Endothelial cell of umbilical vein (primary cell): ENCODE measurements around the gene SIVA1. TPM values are rescaled to one million over a fixed set of nuclear protein-coding genes. Genes with fewer than 3 reads are reported as not detected.

Experiments
- BruUV-seq: library from RNA; stranded (reverse); fragments of 400-500 nt; replicated peaks from 2 replicates; lab custom pipeline; 2021; lab: Mats Ljungman, UMichigan
- CTCF ChIA-PET: fragments of 300-600, 350-600 bp; sonication (Branson Sonifier 250); formaldehyde crosslinking; loops from one replicate; lab custom pipeline; 2021; ENCODE audit warnings: antibody characterized with exemption, inconsistent platforms; lab: Charles Lee
- POLR2A ChIA-PET: fragments of 300-600, 350-600 bp; sonication (Branson Sonifier 250); formaldehyde crosslinking; loops from one replicate; lab custom pipeline; 2021; ENCODE audit warnings: antibody characterized with exemption, inconsistent platforms; lab: Charles Lee
- DNase-seq: peaks from one replicate; pipeline ENCODE4 v3.0.0-alpha.2; 2011; ENCODE audit warnings: low read depth, low spot score
- FAIRE-seq: peaks from 2 replicates; lab custom pipeline; 2011; peaks lifted over from hg19 to GRCh38; lab: Jason Lieb, UNC
- H2AFZ ChIP-seq: 2 replicates; pipeline ENCODE4 v1.6.0; 2012; ENCODE audit warnings: low read depth, low read length, control low read depth, inconsistent platforms
- H3K27ac ChIP-seq: 2 replicates; pipeline ENCODE4 v1.5.1; 2011; ENCODE audit warnings: low read depth, mild to moderate bottlenecking, control low read depth, low read length, moderate library complexity; ENCODE audit not compliant: insufficient read depth
- H3K27me3 ChIP-seq, 2 experiments: 2 replicates each; pipeline versions ENCODE4 v1.6.0 to v1.6.1; 2011; ENCODE audit warnings: low read length in 2 of 2, mixed read lengths in 1 of 2; ENCODE audit not compliant: control insufficient read depth in 2 of 2, insufficient read depth in 2 of 2
- H3K36me3 ChIP-seq, 2 experiments: 2 replicates in 1 of 2; 3 replicates in 1 of 2; pipeline ENCODE4 v1.5.1; 2011; ENCODE audit warnings: low read length in 2 of 2, mild to moderate bottlenecking in 1 of 2, moderate library complexity in 1 of 2; ENCODE audit not compliant: control insufficient read depth in 2 of 2, insufficient read depth in 2 of 2; ENCODE audit errors: extremely low read depth in 1 of 2
- H3K4me1 ChIP-seq: 3 replicates; pipeline ENCODE4 v1.5.1; 2011; ENCODE audit warnings: mild to moderate bottlenecking, low read length; ENCODE audit not compliant: control insufficient read depth, insufficient read depth; ENCODE audit errors: extremely low read depth
- H3K4me2 ChIP-seq: 2 replicates; pipeline ENCODE4 v1.6.1; 2011; ENCODE audit warnings: low read length, control low read depth, mixed read lengths; ENCODE audit not compliant: insufficient read depth
- H3K4me3 ChIP-seq, 3 experiments: fragments of 200-600 bp in 1 of 3; sonication (generic), shearing (Covaris generic) in 1 of 3; replicated peaks in 1 of 3; 2 replicates each; pipeline ENCODE4 v1.5.1; 2011 to 2016; ENCODE audit warnings: control low read depth in 3 of 3, low read length in 3 of 3, mild to moderate bottlenecking in 2 of 3, inconsistent platforms in 1 of 3, low read depth in 1 of 3, moderate library complexity in 1 of 3; ENCODE audit not compliant: insufficient read depth in 1 of 3
- H3K79me2 ChIP-seq: 2 replicates; pipeline ENCODE4 v1.6.0; 2012; ENCODE audit warnings: low read length, inconsistent platforms; ENCODE audit not compliant: control insufficient read depth, insufficient read depth
- H3K9ac ChIP-seq: replicated peaks from 2 replicates; pipeline ENCODE3; 2011; ENCODE audit warnings: low read length, control low read depth; ENCODE audit not compliant: insufficient read depth; ENCODE audit errors: extremely low read depth
- H3K9me1 ChIP-seq: replicated peaks from 3 replicates; pipeline ENCODE4 v1.6.0; 2011; ENCODE audit warnings: mild to moderate bottlenecking, low read length; ENCODE audit not compliant: control insufficient read depth, insufficient read depth; ENCODE audit errors: extremely low read depth
- H3K9me3 ChIP-seq: replicated peaks from 2 replicates; pipeline ENCODE4 v1.5.1; 2012; ENCODE audit warnings: low read length, inconsistent platforms; ENCODE audit not compliant: control insufficient read depth, insufficient read depth
- H4K20me1 ChIP-seq: replicated peaks from 2 replicates; pipeline ENCODE3; 2011; ENCODE audit warnings: mild to moderate bottlenecking, low read length; ENCODE audit not compliant: control insufficient read depth, insufficient read depth; ENCODE audit errors: extremely low read depth
- CTCF ChIP-seq, 2 donors: IDR thresholded peaks; 1 replicate in 1 of 2; 2 replicates in 1 of 2; pipeline ENCODE4 v1.5.1; 2011; ENCODE audit warnings: low read length in 2 of 2, mild to moderate bottlenecking in 2 of 2, moderate library complexity in 2 of 2, control low read depth in 1 of 2, inconsistent platforms in 1 of 2, low read depth in 1 of 2; ENCODE audit not compliant: insufficient read depth in 1 of 2; ENCODE audit errors: extremely low read depth in 1 of 2
- EZH2 ChIP-seq: IDR thresholded peaks from 2 replicates; pipeline ENCODE4 v1.6.1; 2012; ENCODE audit warnings: borderline replicate concordance, low read depth, mild to moderate bottlenecking, moderate library complexity, low read length, inconsistent platforms; ENCODE audit not compliant: severe bottlenecking
- FOS ChIP-seq: IDR thresholded peaks from 2 replicates; pipeline ENCODE4 v1.6.1; 2011; ENCODE audit warnings: mild to moderate bottlenecking, low read length, moderate library complexity, borderline replicate concordance; ENCODE audit not compliant: insufficient read depth
- JUN ChIP-seq: IDR thresholded peaks from 2 replicates; pipeline ENCODE4 v1.6.1; 2011; ENCODE audit warnings: borderline replicate concordance, low read depth; ENCODE audit not compliant: insufficient read length, insufficient read depth
- POLR2A ChIP-seq: IDR thresholded peaks from 2 replicates; pipeline ENCODE4 v1.6.1; 2012; ENCODE audit warnings: low read depth, mild to moderate bottlenecking, control low read depth, low read length
- dilution Hi-C: fragments of 300-500 bp; cut with MboI; formaldehyde crosslinking; loops from one replicate; pipeline ENCODE4 v1.15.0; 2019; ENCODE audit warnings: low sequenced_read_pairs; ENCODE audit not compliant: extremely low pct_ligation_motif_present
- intact Hi-C: fragments of 100-400 bp; cut with micrococcal nuclease; formaldehyde crosslinking; loops from one replicate; pipeline ENCODE4 v1.10.0; 2022
- polyA plus RNA-seq, 4 experiments: library from polyadenylated mRNA; depleted of rRNA in 3 of 4; stranded (reverse) in 3 of 4; unstranded in 1 of 4; fragments of >200 nt; gene quantifications; 2 replicates each; pipeline versions ENCODE4 v1.2.1 to v1.2.3, GENCODE V29; 2011 to 2012; ENCODE audit warnings: missing spikeins in 1 of 4
- total RNA-seq: library from RNA; stranded (reverse); gene quantifications from 2 replicates; pipeline ENCODE4 v1.2.3, GENCODE V29; 2021

Gene SIVA1
- total and polyA plus RNA-seq, 2 donors (not counting 3 experiments of a cell fraction or from before 2014, with no cell fraction given), result 101 to 299 TPM

- Histone ChIP-seq H4K20me1 (no peaks in the 10 kb centered on the region), H2AFZ (no peak overlapping the region), H3K9ac (no peak overlapping the region), H3K9me1 (no peaks in the 10 kb centered on the region), H3K36me3 (peaks cover 5 to 34% of the 10 kb centered on the region in 2 experiments), H3K4me3 (no peak overlapping the region), H3K27ac (no peak overlapping the region), H3K4me1 (peaks cover 9% of the 10 kb centered on the region), H3K4me2 (no peak overlapping the region), H3K79me2 (no peaks in the 10 kb centered on the region), H3K27me3 (no peaks in the 10 kb centered on the region), H3K9me3 (no peaks in the 10 kb centered on the region)
- intact Hi-C loops, result no loop called here
- POLR2A ChIA-PET, result no interaction called here
- CTCF ChIA-PET, result no interaction called here
- TF ChIP-seq JUN (no peak), EZH2 (no peak), CTCF (IDR thresholded peaks at IDR 0.05; ENCODE audit: extremely low read depth in 1 of 2, insufficient read depth in 1 of 2, low read depth in 1 of 2, low read length in 2 of 2) (no peak), FOS (no peak), POLR2A (no peak)
- dilution Hi-C loops, result no loop called here
- no TSS peak for BruUV-seq
- FAIRE-seq (no peak), DNase-seq (no peak)
Observed at GRCh38 chr14:104772707-104773504, 20.0 kb downstream of the SIVA1 start.
